MCF 10A (cell line): ENCODE results near the gene SLC35A1. TPM values are rescaled to one million over a fixed set of nuclear protein-coding genes. Genes with fewer than 3 reads are reported as not detected.

Source experiments
- BruUV-seq: library from RNA; stranded (reverse); fragments of 400-500 nt; replicated peaks from 2 replicates; lab custom pipeline; 2021; lab: Mats Ljungman, UMichigan
- CTCF ChIA-PET: fragments of 300-600 bp; sonication (Branson Sonifier 250); formaldehyde crosslinking; extraction: SDS; loops from one replicate; lab custom pipeline; 2021; ENCODE audit warnings: antibody characterized with exemption, inconsistent platforms; lab: Yijun Ruan, JAX
- POLR2A ChIA-PET: fragments of 300-600, 350-650 bp; sonication (Branson Sonifier 250); formaldehyde crosslinking; extraction: SDS; loops from one replicate; lab custom pipeline; 2020; ENCODE audit warnings: antibody characterized with exemption, inconsistent platforms; lab: Yijun Ruan, JAX
- DNase-seq: peaks from one replicate; pipeline ENCODE4 v3.0.0-alpha.2; 2018; ENCODE audit not compliant: unreplicated experiment
- H3K27ac Mint-ChIP-seq: one replicate; pipeline ENCODE4 v1.8.0; 2022; ENCODE audit warnings: mild to moderate bottlenecking, low read depth, mixed read lengths; ENCODE audit not compliant: unreplicated experiment
- H3K27me3 Mint-ChIP-seq: one replicate; pipeline ENCODE4 v1.8.0; 2022; ENCODE audit warnings: mixed read lengths; ENCODE audit not compliant: insufficient read depth, unreplicated experiment
- H3K36me3 Mint-ChIP-seq: one replicate; pipeline ENCODE4 v1.8.0; 2022; ENCODE audit warnings: mild to moderate bottlenecking, moderate library complexity, mixed read lengths; ENCODE audit not compliant: insufficient read depth, unreplicated experiment
- H3K4me1 Mint-ChIP-seq: one replicate; pipeline ENCODE4 v1.8.0; 2022; ENCODE audit warnings: mixed read lengths; ENCODE audit not compliant: insufficient read depth, unreplicated experiment
- H3K4me3 Mint-ChIP-seq: one replicate; pipeline ENCODE4 v1.8.0; 2022; ENCODE audit warnings: mild to moderate bottlenecking, moderate library complexity, mixed read lengths; ENCODE audit not compliant: unreplicated experiment
- H3K9me3 Mint-ChIP-seq: one replicate; pipeline ENCODE4 v1.8.0; 2022; ENCODE audit warnings: mixed read lengths; ENCODE audit not compliant: unreplicated experiment
- intact Hi-C: fragments of 100-400 bp; cut with micrococcal nuclease; formaldehyde crosslinking; loops from 2 replicates; pipeline ENCODE4 v1.14.1; 2022
- total RNA-seq: library from RNA; stranded (reverse); gene quantifications from 2 replicates; pipeline ENCODE4 v1.2.3, GENCODE V29; 2022
- TF ChIP-seq, protein P1 (sequence below): fragments of 200-600 bp; IDR thresholded peaks from one replicate; pipeline ENCODE4 v1.8.0; 2022; ENCODE audit warnings: antibody characterized with exemption, mild to moderate bottlenecking; ENCODE audit not compliant: unreplicated experiment

SLC35A1 gene
- total RNA-seq, 1 experiment from 2014 or later: 10.3 TPM

DNA sequence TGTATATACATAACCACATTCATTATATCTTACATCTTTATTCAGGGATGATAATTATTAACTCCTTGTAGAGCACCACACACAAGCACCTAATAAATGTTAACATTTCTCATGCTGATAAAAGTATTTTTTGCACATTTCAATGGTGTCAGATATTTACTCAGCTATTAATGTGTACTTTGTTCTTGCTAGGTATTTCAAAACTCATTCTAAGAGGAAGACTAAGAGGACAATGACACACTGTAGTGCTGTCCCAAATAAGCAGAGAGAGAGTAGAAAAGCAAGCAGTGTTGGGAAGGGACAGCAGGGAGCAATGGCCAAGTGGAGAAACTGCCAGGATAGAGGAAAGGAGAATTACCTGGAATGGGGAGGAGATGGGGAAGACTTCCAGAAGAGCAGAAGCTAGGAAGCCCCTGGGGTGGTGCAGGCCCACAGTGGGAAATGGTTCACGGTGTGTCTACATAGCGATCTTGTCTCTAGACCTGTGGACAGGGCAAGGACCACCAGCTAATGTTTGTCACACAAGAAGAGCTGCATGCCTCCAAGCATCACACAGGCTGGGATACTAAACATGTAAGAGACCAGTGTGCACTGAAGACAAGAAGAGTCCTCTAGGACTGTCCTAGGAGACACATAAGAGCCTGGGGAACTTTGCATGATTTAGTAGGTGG is 61.7 kb downstream of the SLC35A1 start:
- intact Hi-C loops: no loop called here
- no TSS peak for BruUV-seq
- no peak for DNase-seq
- no peaks in the 10 kb centered on the region for H3K27me3 Mint-ChIP-seq
- ChIA-PET POLR2A (no interaction called here), CTCF (interaction anchor here (0.6 to 1.5 kb wide), 2 partner anchors 12 to 142 kb away, joined by 3 read pairs; no protein-coding TSS in a partner anchor)
- H3K27ac Mint-ChIP-seq: no peak overlapping the region
- no peaks in the 10 kb centered on the region for H3K9me3 Mint-ChIP-seq
- H3K4me1 Mint-ChIP-seq: no peaks in the 10 kb centered on the region
- H3K4me3 Mint-ChIP-seq: no peak overlapping the region
- TF ChIP-seq, protein P1, sequence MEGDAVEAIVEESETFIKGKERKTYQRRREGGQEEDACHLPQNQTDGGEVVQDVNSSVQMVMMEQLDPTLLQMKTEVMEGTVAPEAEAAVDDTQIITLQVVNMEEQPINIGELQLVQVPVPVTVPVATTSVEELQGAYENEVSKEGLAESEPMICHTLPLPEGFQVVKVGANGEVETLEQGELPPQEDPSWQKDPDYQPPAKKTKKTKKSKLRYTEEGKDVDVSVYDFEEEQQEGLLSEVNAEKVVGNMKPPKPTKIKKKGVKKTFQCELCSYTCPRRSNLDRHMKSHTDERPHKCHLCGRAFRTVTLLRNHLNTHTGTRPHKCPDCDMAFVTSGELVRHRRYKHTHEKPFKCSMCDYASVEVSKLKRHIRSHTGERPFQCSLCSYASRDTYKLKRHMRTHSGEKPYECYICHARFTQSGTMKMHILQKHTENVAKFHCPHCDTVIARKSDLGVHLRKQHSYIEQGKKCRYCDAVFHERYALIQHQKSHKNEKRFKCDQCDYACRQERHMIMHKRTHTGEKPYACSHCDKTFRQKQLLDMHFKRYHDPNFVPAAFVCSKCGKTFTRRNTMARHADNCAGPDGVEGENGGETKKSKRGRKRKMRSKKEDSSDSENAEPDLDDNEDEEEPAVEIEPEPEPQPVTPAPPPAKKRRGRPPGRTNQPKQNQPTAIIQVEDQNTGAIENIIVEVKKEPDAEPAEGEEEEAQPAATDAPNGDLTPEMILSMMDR: no peak
- peaks cover 45% of the 10 kb centered on the region for H3K36me3 Mint-ChIP-seq

DNA sequence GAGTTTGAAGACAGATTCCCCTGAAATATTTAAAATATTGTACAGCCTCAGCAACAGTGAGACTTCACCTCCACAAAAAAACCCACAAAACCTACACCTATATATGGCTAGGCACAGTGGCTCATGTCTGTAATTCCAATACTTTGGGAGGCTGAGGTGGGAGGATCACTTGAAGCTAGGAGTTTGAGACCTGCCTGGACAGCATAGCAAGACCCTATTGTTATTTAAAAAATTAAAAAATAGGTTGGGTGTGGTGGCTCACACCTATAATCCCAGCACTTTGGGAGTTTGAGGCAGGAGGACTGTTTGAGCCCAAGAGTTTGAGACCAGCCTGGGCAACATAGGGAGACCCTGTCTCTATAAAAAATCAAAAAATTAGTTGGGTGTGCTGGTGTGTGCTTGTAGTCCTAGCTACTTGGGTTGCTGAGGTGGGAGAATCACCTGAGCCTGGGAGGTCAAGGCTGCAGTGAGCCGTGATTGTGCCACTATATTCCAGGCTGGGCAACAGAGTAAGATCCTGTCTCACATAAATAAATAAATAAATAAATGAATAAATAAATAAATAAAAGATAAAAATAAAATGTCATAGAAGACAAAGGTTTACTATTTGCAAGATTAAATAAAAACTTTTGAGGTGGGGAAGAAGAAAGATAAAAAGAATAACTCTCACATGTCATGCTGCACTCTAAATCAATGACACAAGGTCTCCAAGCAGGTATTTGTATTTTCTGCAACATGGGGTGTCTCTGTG is 65.9 kb downstream of the SLC35A1 start:
- TF ChIP-seq, protein P1: no peak
- ChIA-PET POLR2A (no interaction called here), CTCF (interaction anchor here (0.6 kb wide), 1 partner anchor 63 kb away, joined by 3 read pairs; no protein-coding TSS in a partner anchor)
- Mint-ChIP-seq H3K27ac (no peak overlapping the region), H3K9me3 (no peaks in the 10 kb centered on the region), H3K4me3 (no peak overlapping the region), H3K4me1 (no peaks in the 10 kb centered on the region), H3K36me3 (peaks cover 61% of the 10 kb centered on the region), H3K27me3 (no peaks in the 10 kb centered on the region)
- no peak for DNase-seq
- intact Hi-C loops: no loop called here
- no TSS peak for BruUV-seq

DNA sequence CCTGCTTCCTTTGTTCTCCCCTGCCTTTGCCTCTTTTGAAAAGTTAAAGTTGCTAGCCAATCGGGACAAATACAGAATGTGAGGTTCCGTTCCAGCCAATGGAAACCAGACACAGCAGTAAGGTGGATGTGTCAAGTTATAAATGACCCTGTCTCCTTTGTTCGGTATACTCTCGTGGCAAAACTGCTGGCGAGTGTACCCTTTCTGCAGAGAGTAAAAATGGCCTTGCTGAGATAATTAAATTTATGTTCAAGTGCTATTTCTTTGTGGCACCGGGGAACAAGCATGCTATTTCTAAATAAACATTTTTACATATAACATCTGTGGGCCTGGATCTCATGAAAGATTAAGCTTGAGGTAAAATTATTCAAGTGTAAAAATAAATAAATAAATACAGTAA is 66.8 kb downstream of the SLC35A1 start:
- Mint-ChIP-seq H3K27ac (no peak overlapping the region), H3K27me3 (no peaks in the 10 kb centered on the region), H3K9me3 (no peaks in the 10 kb centered on the region), H3K4me1 (no peaks in the 10 kb centered on the region), H3K4me3 (no peak overlapping the region), H3K36me3 (peaks cover 56% of the 10 kb centered on the region)
- ChIA-PET POLR2A (no interaction called here), CTCF (interaction anchor here (1.2 kb wide), 1 partner anchor 12 kb away, joined by 3 read pairs; no protein-coding TSS in a partner anchor)
- BruUV-seq: no TSS peak
- intact Hi-C loops: no loop called here
- DNase-seq: no peak
- TF ChIP-seq, protein P1: no peak

DNA sequence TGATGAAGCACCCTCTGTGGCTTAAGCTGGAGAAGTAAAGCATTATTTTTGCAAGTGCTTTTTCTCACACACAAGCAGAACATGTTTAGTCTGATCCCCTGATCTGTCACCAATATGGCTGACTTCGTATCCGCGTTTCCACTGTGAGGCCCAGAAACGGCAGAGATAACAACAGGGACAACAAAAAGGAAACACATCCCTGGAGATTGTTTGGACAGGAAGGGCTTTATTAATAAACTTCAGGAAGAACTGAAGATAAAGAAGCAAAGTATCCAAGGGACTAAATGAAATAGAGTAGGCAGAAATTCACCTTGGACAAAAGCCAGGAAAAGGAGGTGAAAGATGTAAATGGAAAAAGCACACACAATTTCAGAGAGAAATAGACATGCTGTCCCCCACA is 67.8 kb downstream of the SLC35A1 start:
- Mint-ChIP-seq H3K9me3 (no peaks in the 10 kb centered on the region), H3K4me1 (no peaks in the 10 kb centered on the region), H3K27me3 (no peaks in the 10 kb centered on the region), H3K36me3 (peaks cover 60% of the 10 kb centered on the region), H3K27ac (no peak overlapping the region), H3K4me3 (no peak overlapping the region)
- DNase-seq: no peak
- intact Hi-C loops: no loop called here
- TF ChIP-seq, protein P1: no peak
- ChIA-PET CTCF (interaction anchor here (1.2 kb wide), 1 partner anchor 11 kb away, joined by 3 read pairs; no protein-coding TSS in a partner anchor), POLR2A (interaction anchor here (0.8 kb wide), 1 partner anchor 11 kb away, joined by 3 read pairs; no protein-coding TSS in a partner anchor)
- BruUV-seq: no TSS peak
